ENCODE data around the gene ACYP2. TPM values are rescaled to one million over a fixed set of nuclear protein-coding genes. Genes with fewer than 3 reads are reported as not detected.

Gene ACYP2
- total and polyA plus RNA-seq, 2 donors from 2014 or later = 16.7 to 24.5 TPM

GRCh38 chr2:54073796-54074195 is 41.6 kb upstream of the ACYP2 start:
- Histone ChIP-seq H3K9me3 (ENCODE audit: control insufficient read depth in 2 of 3, insufficient read depth in 1 of 3, low read length in 3 of 3) (no peaks in the 10 kb centered on the region), H3K36me3 (ENCODE audit: control insufficient read depth in 2 of 3, insufficient read depth in 3 of 3, low read length in 3 of 3) (no peaks in the 10 kb centered on the region), H3K9ac (ENCODE audit: low read length in 3 of 3) (no peak overlapping the region), H3K4me3 (ENCODE audit: low read length in 3 of 3) (no peak overlapping the region), H3K27me3 (ENCODE audit: control insufficient read depth, insufficient read depth, low read length) (no peaks in the 10 kb centered on the region), H3K27ac (ENCODE audit: low read depth in 2 of 2, low read length in 2 of 2) (no peak overlapping the region), H3K4me1 (ENCODE audit: control insufficient read depth in 2 of 3, insufficient read depth in 2 of 3, low read depth in 1 of 3, low read length in 3 of 3) (no peaks in the 10 kb centered on the region)
- no peak for FAIRE-seq
- intact Hi-C loops (cut with DNase I) = no loop called here
- no peak for DNase-seq
- TF ChIP-seq CTCF (IDR thresholded peaks at IDR 0.05; ENCODE audit: borderline replicate concordance, extremely low read depth, insufficient read depth) = no peak

GRCh38 chr2:54074606-54075341 is 40.6 kb upstream of the ACYP2 start:
- no peaks in the 10 kb centered on the region for H3K4me1 ChIP-seq (ENCODE audit: control insufficient read depth in 2 of 3, insufficient read depth in 2 of 3, low read depth in 1 of 3, low read length in 3 of 3)
- TF ChIP-seq CTCF (IDR thresholded peaks at IDR 0.05; ENCODE audit: borderline replicate concordance, extremely low read depth, insufficient read depth) = no peak
- FAIRE-seq (no peak), DNase-seq (no peak)
- no peaks in the 10 kb centered on the region for H3K27me3 ChIP-seq (ENCODE audit: control insufficient read depth, insufficient read depth, low read length)
- H3K27ac ChIP-seq (ENCODE audit: low read depth in 2 of 2, low read length in 2 of 2) = no peak overlapping the region
- H3K36me3 ChIP-seq (ENCODE audit: control insufficient read depth in 2 of 3, insufficient read depth in 3 of 3, low read length in 3 of 3) = no peaks in the 10 kb centered on the region
- no peaks in the 10 kb centered on the region for H3K9me3 ChIP-seq (ENCODE audit: control insufficient read depth in 2 of 3, insufficient read depth in 1 of 3, low read length in 3 of 3)
- H3K4me3 ChIP-seq (ENCODE audit: low read length in 3 of 3) = no peak overlapping the region
- no peak overlapping the region for H3K9ac ChIP-seq (ENCODE audit: low read length in 3 of 3)
- intact Hi-C loops (cut with DNase I) = no loop called here

GRCh38 chr2:54076586-54076985 is 38.8 kb upstream of the ACYP2 start:
- no peaks in the 10 kb centered on the region for H3K4me1 ChIP-seq (ENCODE audit: control insufficient read depth in 2 of 3, insufficient read depth in 2 of 3, low read depth in 1 of 3, low read length in 3 of 3)

More at GRCh38 chr2:54076586-54076985, 38.8 kb upstream of the ACYP2 start:
- Histone ChIP-seq H3K27me3 (ENCODE audit: control insufficient read depth, insufficient read depth, low read length) (no peaks in the 10 kb centered on the region), H3K4me3 (ENCODE audit: low read length in 3 of 3) (no peak overlapping the region), H3K9ac (ENCODE audit: low read length in 3 of 3) (no peak overlapping the region), H3K36me3 (ENCODE audit: control insufficient read depth in 2 of 3, insufficient read depth in 3 of 3, low read length in 3 of 3) (no peaks in the 10 kb centered on the region), H3K27ac (ENCODE audit: low read depth in 2 of 2, low read length in 2 of 2) (no peak overlapping the region), H3K9me3 (ENCODE audit: control insufficient read depth in 2 of 3, insufficient read depth in 1 of 3, low read length in 3 of 3) (no peaks in the 10 kb centered on the region)
- intact Hi-C loops (cut with DNase I) = no loop called here
- FAIRE-seq (no peak), DNase-seq (no peak)
- TF ChIP-seq CTCF (IDR thresholded peaks at IDR 0.05; ENCODE audit: borderline replicate concordance, extremely low read depth, insufficient read depth) = no peak
